ENCODE data around the gene TPX2.

TPX2 gene, protein sequence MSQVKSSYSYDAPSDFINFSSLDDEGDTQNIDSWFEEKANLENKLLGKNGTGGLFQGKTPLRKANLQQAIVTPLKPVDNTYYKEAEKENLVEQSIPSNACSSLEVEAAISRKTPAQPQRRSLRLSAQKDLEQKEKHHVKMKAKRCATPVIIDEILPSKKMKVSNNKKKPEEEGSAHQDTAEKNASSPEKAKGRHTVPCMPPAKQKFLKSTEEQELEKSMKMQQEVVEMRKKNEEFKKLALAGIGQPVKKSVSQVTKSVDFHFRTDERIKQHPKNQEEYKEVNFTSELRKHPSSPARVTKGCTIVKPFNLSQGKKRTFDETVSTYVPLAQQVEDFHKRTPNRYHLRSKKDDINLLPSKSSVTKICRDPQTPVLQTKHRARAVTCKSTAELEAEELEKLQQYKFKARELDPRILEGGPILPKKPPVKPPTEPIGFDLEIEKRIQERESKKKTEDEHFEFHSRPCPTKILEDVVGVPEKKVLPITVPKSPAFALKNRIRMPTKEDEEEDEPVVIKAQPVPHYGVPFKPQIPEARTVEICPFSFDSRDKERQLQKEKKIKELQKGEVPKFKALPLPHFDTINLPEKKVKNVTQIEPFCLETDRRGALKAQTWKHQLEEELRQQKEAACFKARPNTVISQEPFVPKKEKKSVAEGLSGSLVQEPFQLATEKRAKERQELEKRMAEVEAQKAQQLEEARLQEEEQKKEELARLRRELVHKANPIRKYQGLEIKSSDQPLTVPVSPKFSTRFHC

DNA sequence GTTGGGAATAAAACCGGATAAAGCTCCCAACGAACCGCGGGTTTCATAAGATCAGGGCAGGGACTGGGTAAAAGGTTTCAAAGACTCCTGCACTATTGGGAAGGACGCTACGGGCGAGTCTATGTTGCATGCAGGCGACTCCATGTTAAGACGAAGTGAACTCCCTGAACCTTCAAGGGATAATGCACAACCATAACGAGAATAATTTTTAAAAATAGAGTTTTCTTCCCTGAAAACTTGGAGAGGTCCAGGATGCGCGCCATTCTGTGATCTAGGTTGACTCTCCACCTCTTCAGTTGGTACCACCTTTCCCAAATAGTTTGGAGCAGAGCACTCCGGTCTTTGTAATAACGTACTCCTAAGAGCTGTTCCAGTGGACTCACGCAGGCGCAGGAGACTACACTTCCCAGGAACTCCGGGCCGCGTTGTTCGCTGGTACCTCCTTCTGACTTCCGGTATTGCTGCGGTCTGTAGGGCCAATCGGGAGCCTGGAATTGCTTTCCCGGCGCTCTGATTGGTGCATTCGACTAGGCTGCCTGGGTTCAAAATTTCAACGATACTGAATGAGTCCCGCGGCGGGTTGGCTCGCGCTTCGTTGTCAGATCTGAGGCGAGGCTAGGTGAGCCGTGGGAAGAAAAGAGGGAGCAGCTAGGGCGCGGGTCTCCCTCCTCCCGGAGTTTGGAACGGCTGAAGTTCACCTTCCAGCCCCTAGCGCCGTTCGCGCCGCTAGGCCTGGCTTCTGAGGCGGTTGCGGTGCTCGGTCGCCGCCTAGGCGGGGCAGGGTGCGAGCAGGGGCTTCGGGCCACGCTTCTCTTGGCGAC, at the start of gene TPX2:
Gene TPX2, plus strand, starts transcription at position 562 of the 821 bp plus-strand sequence. CDS start 18,187 bp downstream, outside the sequence.
- peak; percentile 91 for DNase-seq

DNA sequence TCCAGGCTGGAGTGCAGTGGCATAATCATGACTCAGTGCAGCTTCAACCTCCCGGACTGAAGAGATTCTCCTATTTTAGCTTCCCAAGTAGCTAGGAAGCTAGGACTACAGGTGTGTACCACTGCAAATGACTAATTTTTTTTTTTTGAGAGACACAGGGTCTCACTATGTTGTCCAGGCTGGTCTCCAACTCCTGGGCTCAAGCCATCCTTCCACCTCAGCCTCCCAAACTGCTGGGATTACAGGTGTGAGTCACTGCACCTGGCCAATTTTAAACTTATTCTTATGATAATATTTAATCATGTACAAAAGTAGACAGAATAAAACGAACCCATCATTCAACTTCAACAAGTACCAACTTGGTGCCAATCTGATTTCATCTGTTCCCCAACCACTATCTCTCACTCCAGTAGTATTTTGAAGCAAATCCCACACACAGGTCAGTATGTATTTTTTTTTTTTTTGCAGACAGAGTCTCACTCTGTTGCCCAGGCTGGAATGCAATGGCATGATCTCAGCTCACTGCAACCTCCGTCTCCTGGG, 48.9 kb upstream of the TPX2 start:
- no peak for DNase-seq

DNA sequence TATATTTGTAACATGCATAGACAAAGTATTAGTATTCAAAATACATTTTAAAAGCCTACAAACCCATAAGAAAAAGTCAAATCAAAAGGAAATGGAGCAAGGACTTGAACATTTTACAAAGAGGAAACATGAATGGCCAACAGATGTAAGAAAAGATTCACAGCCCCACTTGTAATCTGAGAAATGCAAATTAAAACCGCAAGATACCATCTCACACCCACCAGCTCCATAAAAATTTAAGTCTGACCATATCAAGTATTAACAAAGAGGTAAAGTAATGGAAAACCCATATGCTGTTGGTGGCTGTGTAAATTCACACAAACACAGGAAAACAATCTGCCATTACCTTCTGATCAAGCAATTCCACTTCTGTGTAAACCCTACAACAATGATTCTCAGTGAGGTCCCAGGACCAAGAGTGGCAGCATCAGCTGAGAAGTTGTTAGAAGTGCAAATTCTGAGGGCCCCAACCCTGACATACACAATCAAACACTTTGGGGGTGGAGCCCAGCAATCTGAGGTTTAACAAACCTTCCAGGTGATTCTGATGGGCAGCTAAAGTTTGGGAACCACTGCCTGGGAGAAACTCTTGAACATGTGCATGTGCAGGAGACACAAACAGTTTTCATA, 47.3 kb upstream of the TPX2 start:
- DNase-seq = no peak

DNA sequence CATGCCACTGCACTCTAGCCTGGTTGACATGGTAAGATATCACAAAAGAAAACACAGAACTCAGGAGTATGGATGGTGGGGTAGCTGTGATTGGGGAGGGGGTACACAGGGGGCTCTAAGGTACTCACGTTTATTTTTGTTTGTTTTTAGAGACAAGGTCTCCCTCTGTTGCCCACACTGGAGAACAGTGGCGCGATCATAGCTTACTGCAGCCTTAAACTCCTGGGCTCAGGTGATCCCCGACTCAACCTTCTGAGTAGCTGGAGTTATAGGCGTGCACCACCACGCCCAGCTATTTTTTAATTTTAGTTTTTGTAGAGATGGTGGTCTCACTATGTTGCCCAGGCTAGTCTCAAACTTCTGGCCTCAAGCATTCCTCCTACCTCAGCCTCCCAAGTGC, 45.7 kb upstream of the TPX2 start:
- no peak for DNase-seq

- no peak for DNase-seq
Observed at GRCh38 chr20:31693987-31694661, 45.0 kb upstream of the TPX2 start.

- DNase-seq = no peak
Observed at GRCh38 chr20:31694842-31695593, 44.1 kb upstream of the TPX2 start.

DNA sequence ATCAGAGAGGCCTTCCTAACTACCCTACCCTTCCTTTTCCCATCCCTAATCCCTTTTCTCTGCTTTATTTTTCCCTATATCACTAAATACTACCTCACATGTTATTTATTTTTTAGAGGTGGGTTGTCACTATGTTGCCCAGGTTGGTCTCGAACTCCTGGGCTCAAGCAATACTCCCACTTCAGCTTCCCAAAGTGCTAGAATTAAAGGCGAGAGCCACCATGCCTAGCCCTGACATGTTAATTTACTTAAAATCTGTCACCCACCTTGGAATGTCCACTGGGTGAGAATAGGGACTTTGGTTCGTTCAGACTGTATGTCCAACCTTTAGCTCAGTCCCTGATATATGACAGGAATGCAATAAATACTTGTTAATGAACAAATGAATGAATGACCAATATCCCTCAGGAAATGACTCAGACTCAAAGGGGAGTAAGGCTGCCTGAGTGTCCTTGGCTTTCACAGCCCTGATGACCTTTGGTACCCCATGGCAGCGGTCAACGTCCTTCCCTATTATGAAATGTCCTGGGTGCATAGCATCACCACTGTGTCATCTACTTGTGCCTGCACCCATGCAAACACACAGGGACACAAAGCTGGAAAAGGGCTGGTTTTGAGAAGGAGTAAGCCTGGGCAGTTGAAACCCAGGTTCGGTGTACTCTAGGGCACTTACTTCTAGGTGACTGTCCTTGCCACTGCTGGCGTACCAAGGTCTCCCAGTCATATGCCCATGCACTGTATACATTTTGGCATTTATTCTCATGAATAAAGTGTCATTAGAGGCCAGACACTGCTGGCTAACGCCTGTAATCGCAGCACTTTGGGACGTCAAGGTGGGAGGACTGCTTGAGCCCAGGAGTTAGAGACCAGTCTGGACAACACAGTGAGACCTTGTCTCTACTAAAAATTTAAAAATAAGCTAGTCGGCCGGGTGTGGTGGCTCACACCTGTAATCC, 43.0 kb upstream of the TPX2 start:
- DNase-seq = no peak

GRCh38 chr20:31698243-31698802, 40.8 kb upstream of the TPX2 start:
- no peak for DNase-seq

DNA sequence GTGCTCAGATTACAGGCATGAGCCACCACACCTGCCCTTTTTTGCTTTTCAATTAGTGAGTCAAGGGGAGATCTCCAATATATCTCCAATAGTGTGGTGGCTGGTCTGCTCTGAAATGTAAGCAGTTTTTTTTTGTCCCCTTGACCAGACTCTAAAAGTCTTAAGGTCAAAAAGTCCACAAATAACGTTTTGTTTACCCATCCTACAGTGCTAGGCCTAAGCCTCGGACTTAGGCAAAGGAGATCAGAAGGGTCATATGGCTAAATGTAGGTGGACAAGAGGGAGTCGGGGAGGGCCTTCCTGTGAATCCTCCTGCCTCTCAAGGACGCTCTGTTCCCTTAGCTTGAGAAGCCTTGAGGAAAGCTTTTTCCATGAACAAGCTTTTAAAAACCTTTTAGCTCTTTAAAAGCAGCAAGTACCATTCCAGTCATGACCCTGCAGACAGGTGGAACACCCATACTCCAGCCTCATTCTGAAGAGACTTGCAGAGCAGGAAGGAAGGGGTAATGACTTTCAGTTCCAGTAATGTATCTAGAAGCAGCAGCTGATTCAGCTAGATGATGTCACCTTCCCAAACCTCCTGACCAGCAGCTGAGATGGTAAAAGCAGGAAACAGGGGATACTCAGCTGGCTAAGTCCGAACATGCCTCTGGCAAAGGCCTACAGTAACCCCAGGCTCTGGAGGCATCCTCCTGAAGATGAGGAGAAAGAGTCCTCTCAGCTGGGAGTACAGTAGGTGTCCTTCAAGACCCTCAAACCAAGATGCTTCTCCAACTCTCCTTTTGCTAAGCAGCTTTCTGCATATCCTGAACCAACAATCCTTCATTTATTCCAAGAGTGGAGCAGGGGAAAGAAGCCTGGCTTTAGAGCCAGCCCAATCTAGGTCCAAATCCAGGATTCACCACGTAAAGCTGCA, 40.0 kb upstream of the TPX2 start:
- no peak for DNase-seq

GRCh38 chr20:31699801-31700728, 39.0 kb upstream of the TPX2 start:
- no peak for DNase-seq

GRCh38 chr20:31700747-31701146, 38.3 kb upstream of the TPX2 start:
- no peak for DNase-seq

GRCh38 chr20:31701591-31701990, 37.5 kb upstream of the TPX2 start:
- no peak for DNase-seq

DNA sequence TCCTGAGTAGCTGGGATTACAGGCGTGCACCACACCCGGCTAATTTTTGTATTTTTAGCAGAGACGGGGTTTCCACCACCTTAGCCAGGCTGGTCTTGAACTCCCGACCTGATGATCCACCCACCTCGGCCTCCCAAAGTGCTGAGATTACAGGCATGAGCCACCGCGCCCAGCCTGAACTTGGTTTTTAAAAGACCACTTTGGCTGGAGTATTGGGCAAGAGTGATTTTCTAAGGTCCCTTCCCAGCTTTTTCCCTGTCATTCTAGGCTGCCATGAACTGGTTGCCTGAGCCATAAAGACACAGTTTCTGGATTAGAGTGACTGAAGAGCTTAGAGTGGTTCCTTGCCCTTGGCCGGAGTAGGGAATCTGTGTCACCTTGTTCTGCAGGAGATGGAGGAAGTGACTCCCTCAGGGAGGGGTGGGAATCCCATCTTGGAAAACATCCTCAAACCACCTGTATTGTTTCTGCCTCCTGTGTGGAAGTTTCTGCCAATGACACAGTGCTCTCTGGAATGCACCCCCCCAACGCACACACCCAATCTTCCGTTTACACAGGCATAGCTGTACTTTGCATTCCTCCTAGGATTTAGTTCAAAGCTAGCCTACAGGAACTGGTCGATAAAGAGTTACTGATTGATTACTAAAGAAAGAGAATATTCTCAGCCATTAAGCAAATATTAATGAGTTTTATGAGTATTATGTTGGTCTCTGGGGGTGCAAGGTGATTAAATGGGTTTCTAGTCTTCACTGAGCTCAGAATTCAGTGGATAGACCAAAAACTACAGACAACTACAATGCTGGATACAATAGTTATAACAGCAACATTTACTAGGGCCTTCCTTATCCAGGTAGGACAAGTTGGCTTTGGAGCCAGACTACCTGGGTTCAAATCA, 34.6 kb upstream of the TPX2 start:
- no peak for DNase-seq

- no peak for DNase-seq
Observed at GRCh38 chr20:31705191-31705590, 33.9 kb upstream of the TPX2 start.

DNA sequence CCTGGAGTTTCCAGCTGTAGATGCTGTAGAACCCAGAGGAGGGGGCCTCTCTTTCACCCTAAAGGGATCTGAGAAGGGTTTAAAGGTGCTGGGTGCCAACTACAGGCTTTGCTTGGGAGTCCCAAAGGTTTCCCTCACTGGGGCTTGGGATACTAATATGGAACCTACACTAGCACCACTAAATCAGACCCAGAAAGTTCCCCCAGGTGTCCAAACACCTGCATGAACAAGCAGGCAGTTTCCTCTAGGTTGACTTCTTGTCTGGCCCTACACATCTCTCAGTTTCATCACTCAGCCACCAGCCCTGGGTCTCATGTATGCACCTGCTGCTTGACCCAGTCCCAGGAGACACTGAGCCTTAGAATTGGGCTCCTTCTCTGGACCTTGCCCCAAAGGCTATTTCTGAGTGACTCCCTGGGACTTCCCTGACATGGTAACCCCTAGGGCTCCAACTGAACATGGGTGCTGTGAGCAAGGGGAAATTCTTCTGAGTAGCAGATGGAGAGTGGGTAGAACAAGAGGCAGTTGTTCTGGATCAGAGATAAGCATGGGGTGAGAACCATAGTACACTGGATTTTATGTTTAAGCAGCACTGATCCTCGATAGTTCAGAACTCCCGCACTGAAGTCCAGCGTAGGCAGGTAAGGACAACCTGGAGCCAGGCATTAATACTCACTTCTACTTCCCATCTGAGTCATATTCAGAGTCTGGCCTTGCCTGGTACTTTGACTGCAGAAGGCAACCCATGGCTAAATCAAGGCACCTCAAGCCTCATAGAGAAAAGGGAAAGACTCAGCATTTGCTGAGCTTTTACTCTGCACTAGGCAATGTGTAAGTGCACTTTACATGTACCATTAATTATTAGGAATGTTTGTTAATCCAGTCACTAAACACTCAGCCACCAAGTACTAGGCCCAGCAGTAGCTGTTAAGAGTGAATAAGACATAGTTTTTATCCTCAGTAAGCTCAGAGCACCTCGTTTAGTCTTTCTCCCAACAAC, 33.2 kb upstream of the TPX2 start:
- DNase-seq = no peak
